Ishikawa (cell line): ENCODE data around the gene PAK2.

Experiments
- CEBPB ChIP-seq: IDR thresholded peaks from 2 replicates; pipeline ENCODE4 v1.6.1; 2012
- CREB1 ChIP-seq: IDR thresholded peaks from 2 replicates; pipeline ENCODE4 v1.6.1; 2012; ENCODE audit warnings: low read depth
- EP300 ChIP-seq: IDR thresholded peaks from 2 replicates; pipeline ENCODE4 v1.6.1; 2012; ENCODE audit warnings: borderline replicate concordance
- FOXM1 ChIP-seq: IDR thresholded peaks from 2 replicates; pipeline ENCODE4 v1.6.1; 2012; ENCODE audit warnings: low read depth, borderline replicate concordance
- MAX ChIP-seq: IDR thresholded peaks from 2 replicates; pipeline ENCODE4 v1.6.1; 2012
- NFIC ChIP-seq: IDR thresholded peaks from 2 replicates; pipeline ENCODE4 v1.6.1; 2012
- RAD21 ChIP-seq: IDR thresholded peaks from 2 replicates; pipeline ENCODE4 v1.6.1; 2012; ENCODE audit warnings: low read depth
- REST ChIP-seq: IDR thresholded peaks from 2 replicates; pipeline ENCODE4 v1.6.1; 2012; ENCODE audit warnings: low read depth, mild to moderate bottlenecking
- TAF1 ChIP-seq: IDR thresholded peaks from 2 replicates; pipeline ENCODE4 v1.6.1; 2012; ENCODE audit warnings: low read depth, mild to moderate bottlenecking
- USF1 ChIP-seq: IDR thresholded peaks from 2 replicates; pipeline ENCODE4 v1.6.1; 2012
- YY1 ChIP-seq: IDR thresholded peaks from 2 replicates; pipeline ENCODE4 v1.6.1; 2012; ENCODE audit warnings: low read depth

- TF ChIP-seq USF1 (no peak), CREB1 (no peak), REST (no peak), MAX (no peak), EP300 (no peak), FOXM1 (no peak), CEBPB (no peak), NFIC (no peak), RAD21 (no peak), TAF1 (no peak), YY1 (no peak)
Observed at GRCh38 chr3:196800742-196801434, 61.2 kb downstream of the PAK2 start.
